SK-N-SH (cell line): ENCODE measurements around the gene CCDC171. TPM values are rescaled to one million over a fixed set of nuclear protein-coding genes. Genes with fewer than 3 reads are reported as not detected.

Source experiments
- CTCF ChIA-PET: fragments of 300-600, 350-600 bp; formaldehyde crosslinking; extraction: SDS; loops from one replicate; lab custom pipeline; 2021; lab: Yijun Ruan, JAX
- POLR2A ChIA-PET: fragments of 350-600 bp; sonication (Branson Sonifier 250); formaldehyde crosslinking; extraction: SDS; loops from one replicate; lab custom pipeline; 2020; ENCODE audit warnings: antibody characterized with exemption, inconsistent platforms; lab: Yijun Ruan, JAX
- DNase-seq: peaks from one replicate; pipeline ENCODE4 v3.0.0; 2012
- H2AFZ ChIP-seq: fragments of 200-600 bp; sonication (generic); 2 replicates; pipeline ENCODE4 v1.8.1; 2016; ENCODE audit warnings: antibody characterized with exemption, mild to moderate bottlenecking, low read depth
- H3F3A ChIP-seq: fragments of 200-600 bp; sonication (generic); replicated peaks from 2 replicates; pipeline ENCODE3; 2016; ENCODE audit warnings: antibody characterized with exemption, mild to moderate bottlenecking; ENCODE audit not compliant: insufficient read depth
- H3K27ac ChIP-seq, 2 experiments: fragments of 200-500 bp in 1 of 2; fragments of 200-600 bp in 1 of 2; sonication (Bioruptor generic) in 1 of 2; sonication (generic), shearing (Covaris generic) in 1 of 2; 2 replicates each; pipeline versions ENCODE4 v1.5.1 to v1.6.1; 2014 to 2016; ENCODE audit warnings: low read depth in 2 of 2, inconsistent platforms in 1 of 2, low read length in 1 of 2, mild to moderate bottlenecking in 1 of 2, mixed read lengths in 1 of 2
- H3K27me3 ChIP-seq: fragments of 200-600 bp; sonication (generic), shearing (Covaris generic); 2 replicates; pipeline ENCODE4 v1.6.1; 2016; ENCODE audit warnings: mixed run types; ENCODE audit not compliant: insufficient read depth
- H3K36me3 ChIP-seq, 2 experiments: fragments of 200-500 bp in 1 of 2; fragments of 200-600 bp in 1 of 2; sonication (Bioruptor generic) in 1 of 2; sonication (generic) in 1 of 2; replicated peaks in 1 of 2; 2 replicates each; pipeline versions ENCODE3 to v1.5.1; 2014 to 2016; ENCODE audit warnings: low read length in 1 of 2, mild to moderate bottlenecking in 1 of 2; ENCODE audit not compliant: insufficient read depth in 2 of 2, control insufficient read depth in 1 of 2
- H3K4me1 ChIP-seq, 2 experiments: fragments of 200-500 bp in 1 of 2; fragments of 200-600 bp in 1 of 2; sonication (Bioruptor generic) in 1 of 2; sonication (generic), shearing (Covaris generic) in 1 of 2; 2 replicates each; pipeline versions ENCODE4 v1.5.1 to v1.6.1; 2014 to 2016; ENCODE audit warnings: low read depth in 1 of 2, low read length in 1 of 2, mixed run types in 1 of 2; ENCODE audit not compliant: insufficient read depth in 2 of 2, control insufficient read depth in 1 of 2
- H3K4me2 ChIP-seq: fragments of 200-600 bp; sonication (generic), shearing (Covaris generic); 2 replicates; pipeline ENCODE4 v1.6.1; 2017; ENCODE audit warnings: mixed run types
- H3K4me3 ChIP-seq, 2 experiments: fragments of 200-500 bp in 1 of 2; fragments of 200-600 bp in 1 of 2; sonication (Bioruptor generic) in 1 of 2; sonication (generic), shearing (Covaris generic) in 1 of 2; 2 replicates each; pipeline versions ENCODE4 v1.5.1 to v1.8.1; 2014 to 2016; ENCODE audit warnings: low read depth in 2 of 2, inconsistent platforms in 1 of 2, low read length in 1 of 2, mild to moderate bottlenecking in 1 of 2, mixed read lengths in 1 of 2, moderate library complexity in 1 of 2
- H3K79me2 ChIP-seq: fragments of 200-600 bp; sonication (generic); 2 replicates; pipeline ENCODE4 v1.8.1; 2017; ENCODE audit warnings: mild to moderate bottlenecking; ENCODE audit not compliant: insufficient read depth
- H3K9ac ChIP-seq: fragments of 200-600 bp; sonication (generic); 2 replicates; pipeline ENCODE4 v1.6.1; 2017; ENCODE audit warnings: mixed run types
- H3K9me2 ChIP-seq: fragments of 200-600 bp; sonication (generic); 2 replicates; pipeline ENCODE4 v1.6.1; 2017; ENCODE audit warnings: mixed run types
- H3K9me3 ChIP-seq: fragments of 200-600 bp; sonication (generic); 2 replicates; pipeline ENCODE4 v1.6.1; 2017; ENCODE audit warnings: mixed run types, mild to moderate bottlenecking, moderate library complexity
- H4K20me1 ChIP-seq: fragments of 200-600 bp; sonication (generic); 2 replicates; pipeline ENCODE4 v1.6.1; 2017; ENCODE audit warnings: mild to moderate bottlenecking, mixed run types; ENCODE audit not compliant: insufficient read depth
- ELF1 ChIP-seq: IDR thresholded peaks from 2 replicates; pipeline ENCODE4 v1.4.0; 2012
- EZH2phosphoT487 ChIP-seq: fragments of 200-600 bp; sonication (generic); IDR thresholded peaks from 2 replicates; pipeline ENCODE4 v1.6.1; 2017; ENCODE audit warnings: low read depth, mixed run types, mild to moderate bottlenecking, antibody characterized with exemption, moderate library complexity, borderline replicate concordance
- FOSL2 ChIP-seq: IDR thresholded peaks from 2 replicates; pipeline ENCODE4 v1.4.0; 2012; ENCODE audit warnings: low read depth, mild to moderate bottlenecking, moderate library complexity, borderline replicate concordance
- FOXJ3 ChIP-seq: sonication (generic); formaldehyde crosslinking; IDR thresholded peaks from 2 replicates; pipeline ENCODE4 v1.5.1; 2020; ENCODE audit warnings: mild to moderate bottlenecking, missing genetic modification reagents
- GABPA ChIP-seq: IDR thresholded peaks from 2 replicates; pipeline ENCODE4 v1.4.0; 2012; ENCODE audit warnings: low read depth, mild to moderate bottlenecking
- NRF1 ChIP-seq: IDR thresholded peaks from 2 replicates; pipeline ENCODE4 v1.6.1; 2012; ENCODE audit warnings: low read depth, mild to moderate bottlenecking, low read length
- POLR2AphosphoS5 ChIP-seq: IDR thresholded peaks from 2 replicates; pipeline ENCODE4 v1.6.1; 2012; ENCODE audit warnings: low read depth, low read length
- RCOR1 ChIP-seq: fragments of 150-350 bp; IDR thresholded peaks from 2 replicates; pipeline ENCODE4 v1.6.1; 2017; ENCODE audit warnings: antibody characterized with exemption, low read length
- RFX5 ChIP-seq: IDR thresholded peaks from 2 replicates; pipeline ENCODE4 v1.6.1; 2012; ENCODE audit warnings: mild to moderate bottlenecking, improper control_type of control experiment, low read length
- TAF1 ChIP-seq: IDR thresholded peaks from 2 replicates; pipeline ENCODE4 v1.6.1; 2012; ENCODE audit warnings: low read depth, mild to moderate bottlenecking, low read length, moderate library complexity, borderline replicate concordance
- TCF12 ChIP-seq: IDR thresholded peaks from 2 replicates; pipeline ENCODE4 v1.4.0; 2012
- YY1 ChIP-seq: IDR thresholded peaks from 2 replicates; pipeline ENCODE4 v1.4.0; 2012; ENCODE audit warnings: low read depth, mild to moderate bottlenecking
- WGBS: methylation state at CpG from one replicate; pipeline ENCODE4 v1.1.6; 2017; ENCODE audit warnings: low lambda C conversion rate; 5-methylcytosine and 5-hydroxymethylcytosine counted together
- polyA plus RNA-seq, 3 experiments: library from polyadenylated mRNA; depleted of rRNA; stranded (reverse); fragments of >200 nt; gene quantifications; 2 replicates each; pipeline ENCODE4 v1.2.3, GENCODE V29; 2012
- TF ChIP-seq, protein P1 (sequence below): IDR thresholded peaks from 2 replicates; pipeline ENCODE4 v1.4.0; 2012; ENCODE audit warnings: low read depth, borderline replicate concordance
- TF ChIP-seq, protein P2 (sequence below): IDR thresholded peaks from 2 replicates; pipeline ENCODE4 v1.4.0; 2012; ENCODE audit warnings: low read depth, borderline replicate concordance
- TF ChIP-seq, protein P3 (sequence below): IDR thresholded peaks from 2 replicates; pipeline ENCODE4; 2012
- TF ChIP-seq, protein P4 (sequence below): fragments of 150-350 bp; IDR thresholded peaks from 2 replicates; pipeline ENCODE4 v1.6.1; 2017; ENCODE audit warnings: antibody characterized with exemption, low read length, low read depth, borderline replicate concordance

Gene CCDC171
- polyA plus RNA-seq, 1 of the 3 experiments (the other 2 are of a cell fraction) = 0.54 TPM

DNA sequence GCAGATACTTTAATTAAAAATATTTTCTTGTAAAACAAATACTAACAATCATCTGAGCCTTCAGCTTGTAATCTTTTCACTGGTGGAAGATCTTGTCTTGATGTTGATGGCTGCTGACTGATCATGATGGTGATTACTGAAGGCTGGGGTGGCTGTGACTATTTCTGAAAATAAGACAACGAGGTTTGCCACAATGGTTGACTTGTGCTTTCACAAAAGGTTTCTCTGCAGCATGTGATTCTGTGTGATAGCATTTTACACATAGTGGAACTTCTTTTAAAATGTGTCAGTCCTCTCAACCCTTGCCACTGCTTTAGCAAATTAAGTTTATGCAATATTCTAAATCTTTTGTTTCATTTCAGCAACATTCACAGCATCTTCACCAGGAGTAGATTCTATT is 461.0 kb downstream of the CCDC171 start (continued):
- TF ChIP-seq, protein P1, sequence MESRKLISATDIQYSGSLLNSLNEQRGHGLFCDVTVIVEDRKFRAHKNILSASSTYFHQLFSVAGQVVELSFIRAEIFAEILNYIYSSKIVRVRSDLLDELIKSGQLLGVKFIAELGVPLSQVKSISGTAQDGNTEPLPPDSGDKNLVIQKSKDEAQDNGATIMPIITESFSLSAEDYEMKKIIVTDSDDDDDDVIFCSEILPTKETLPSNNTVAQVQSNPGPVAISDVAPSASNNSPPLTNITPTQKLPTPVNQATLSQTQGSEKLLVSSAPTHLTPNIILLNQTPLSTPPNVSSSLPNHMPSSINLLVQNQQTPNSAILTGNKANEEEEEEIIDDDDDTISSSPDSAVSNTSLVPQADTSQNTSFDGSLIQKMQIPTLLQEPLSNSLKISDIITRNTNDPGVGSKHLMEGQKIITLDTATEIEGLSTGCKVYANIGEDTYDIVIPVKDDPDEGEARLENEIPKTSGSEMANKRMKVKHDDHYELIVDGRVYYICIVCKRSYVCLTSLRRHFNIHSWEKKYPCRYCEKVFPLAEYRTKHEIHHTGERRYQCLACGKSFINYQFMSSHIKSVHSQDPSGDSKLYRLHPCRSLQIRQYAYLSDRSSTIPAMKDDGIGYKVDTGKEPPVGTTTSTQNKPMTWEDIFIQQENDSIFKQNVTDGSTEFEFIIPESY = no peak
- no peak for TF ChIP-seq GABPA
- TF ChIP-seq RCOR1 = no peak
- no peak for TF ChIP-seq TAF1
- TF ChIP-seq, protein P2, sequence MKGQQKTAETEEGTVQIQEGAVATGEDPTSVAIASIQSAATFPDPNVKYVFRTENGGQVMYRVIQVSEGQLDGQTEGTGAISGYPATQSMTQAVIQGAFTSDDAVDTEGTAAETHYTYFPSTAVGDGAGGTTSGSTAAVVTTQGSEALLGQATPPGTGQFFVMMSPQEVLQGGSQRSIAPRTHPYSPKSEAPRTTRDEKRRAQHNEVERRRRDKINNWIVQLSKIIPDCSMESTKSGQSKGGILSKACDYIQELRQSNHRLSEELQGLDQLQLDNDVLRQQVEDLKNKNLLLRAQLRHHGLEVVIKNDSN = no peak
- TF ChIP-seq, protein P3, sequence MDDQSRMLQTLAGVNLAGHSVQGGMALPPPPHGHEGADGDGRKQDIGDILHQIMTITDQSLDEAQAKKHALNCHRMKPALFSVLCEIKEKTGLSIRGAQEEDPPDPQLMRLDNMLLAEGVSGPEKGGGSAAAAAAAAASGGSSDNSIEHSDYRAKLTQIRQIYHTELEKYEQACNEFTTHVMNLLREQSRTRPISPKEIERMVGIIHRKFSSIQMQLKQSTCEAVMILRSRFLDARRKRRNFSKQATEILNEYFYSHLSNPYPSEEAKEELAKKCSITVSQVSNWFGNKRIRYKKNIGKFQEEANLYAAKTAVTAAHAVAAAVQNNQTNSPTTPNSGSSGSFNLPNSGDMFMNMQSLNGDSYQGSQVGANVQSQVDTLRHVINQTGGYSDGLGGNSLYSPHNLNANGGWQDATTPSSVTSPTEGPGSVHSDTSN = no peak

DNA sequence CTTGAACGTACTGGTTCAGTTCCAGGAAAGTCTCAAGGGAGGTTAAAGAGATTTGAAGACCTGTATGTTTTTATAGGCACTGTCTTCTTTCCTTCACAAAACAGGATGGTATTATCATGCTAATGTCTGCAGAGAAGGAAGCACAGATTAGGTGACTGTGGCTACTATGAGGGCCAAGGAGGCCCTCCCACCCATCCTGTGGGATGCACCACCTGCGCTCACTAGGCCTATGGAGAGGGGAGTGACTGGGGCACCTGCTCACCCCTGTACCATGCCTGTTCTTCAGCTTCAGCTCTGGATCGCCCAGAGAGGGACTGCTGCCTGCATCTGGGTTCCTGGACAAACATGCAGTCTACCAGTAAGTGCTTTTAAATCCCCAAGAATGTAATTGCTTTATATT is 469.4 kb downstream of the CCDC171 start:
- WGBS = 57% methylated on average over 3 of the region's 3 CpGs
- H3K27ac ChIP-seq = no peak overlapping the region

More for the DNA sequence above, 469.4 kb downstream of the CCDC171 start:
- H3K79me2 ChIP-seq = no peaks in the 10 kb centered on the region
- H3K36me3 ChIP-seq = no peaks in the 10 kb centered on the region
- peaks cover 14% of the 10 kb centered on the region for H3F3A ChIP-seq
- no peaks in the 10 kb centered on the region for H3K4me1 ChIP-seq
- no peaks in the 10 kb centered on the region for H3K9me2 ChIP-seq
- DNase-seq = no peak
- ChIA-PET CTCF (no interaction called here), POLR2A (no interaction called here)
- peaks cover 12% of the 10 kb centered on the region for H3K9me3 ChIP-seq
- H3K4me2 ChIP-seq = no peak overlapping the region
- H3K9ac ChIP-seq = no peak overlapping the region
- H3K27me3 ChIP-seq = no peaks in the 10 kb centered on the region
- H2AFZ ChIP-seq = no peak overlapping the region
- no peak overlapping the region for H3K4me3 ChIP-seq
- no peaks in the 10 kb centered on the region for H4K20me1 ChIP-seq
- no peak for TF ChIP-seq ELF1
- no peak for TF ChIP-seq YY1
- TF ChIP-seq NRF1 = no peak
- no peak for TF ChIP-seq FOXJ3 (CRISPR knock-in tag)
- TF ChIP-seq, protein P4, sequence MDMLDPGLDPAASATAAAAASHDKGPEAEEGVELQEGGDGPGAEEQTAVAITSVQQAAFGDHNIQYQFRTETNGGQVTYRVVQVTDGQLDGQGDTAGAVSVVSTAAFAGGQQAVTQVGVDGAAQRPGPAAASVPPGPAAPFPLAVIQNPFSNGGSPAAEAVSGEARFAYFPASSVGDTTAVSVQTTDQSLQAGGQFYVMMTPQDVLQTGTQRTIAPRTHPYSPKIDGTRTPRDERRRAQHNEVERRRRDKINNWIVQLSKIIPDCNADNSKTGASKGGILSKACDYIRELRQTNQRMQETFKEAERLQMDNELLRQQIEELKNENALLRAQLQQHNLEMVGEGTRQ = no peak
- no peak for TF ChIP-seq RFX5
- TF ChIP-seq GABPA = no peak
- no peak for TF ChIP-seq POLR2AphosphoS5
- no peak for TF ChIP-seq EZH2phosphoT487
- TF ChIP-seq TCF12 = no peak
- TF ChIP-seq FOSL2 = no peak
- TF ChIP-seq, all 33 proteins: peak for 0
